Pons (tissue), 1 donor: ENCODE data around the gene ATAD3A.
"Not testable (repeated sequence)": the region's sequence is repeated elsewhere in the genome, so short reads cannot be mapped to it uniquely, and the experiment has no call there.

Experiments used
- DNase-seq: peaks from one replicate; pipeline ENCODE4 v3.0.0-alpha.2; 2016; ENCODE audit warnings: low spot score

ATAD3A gene

DNA sequence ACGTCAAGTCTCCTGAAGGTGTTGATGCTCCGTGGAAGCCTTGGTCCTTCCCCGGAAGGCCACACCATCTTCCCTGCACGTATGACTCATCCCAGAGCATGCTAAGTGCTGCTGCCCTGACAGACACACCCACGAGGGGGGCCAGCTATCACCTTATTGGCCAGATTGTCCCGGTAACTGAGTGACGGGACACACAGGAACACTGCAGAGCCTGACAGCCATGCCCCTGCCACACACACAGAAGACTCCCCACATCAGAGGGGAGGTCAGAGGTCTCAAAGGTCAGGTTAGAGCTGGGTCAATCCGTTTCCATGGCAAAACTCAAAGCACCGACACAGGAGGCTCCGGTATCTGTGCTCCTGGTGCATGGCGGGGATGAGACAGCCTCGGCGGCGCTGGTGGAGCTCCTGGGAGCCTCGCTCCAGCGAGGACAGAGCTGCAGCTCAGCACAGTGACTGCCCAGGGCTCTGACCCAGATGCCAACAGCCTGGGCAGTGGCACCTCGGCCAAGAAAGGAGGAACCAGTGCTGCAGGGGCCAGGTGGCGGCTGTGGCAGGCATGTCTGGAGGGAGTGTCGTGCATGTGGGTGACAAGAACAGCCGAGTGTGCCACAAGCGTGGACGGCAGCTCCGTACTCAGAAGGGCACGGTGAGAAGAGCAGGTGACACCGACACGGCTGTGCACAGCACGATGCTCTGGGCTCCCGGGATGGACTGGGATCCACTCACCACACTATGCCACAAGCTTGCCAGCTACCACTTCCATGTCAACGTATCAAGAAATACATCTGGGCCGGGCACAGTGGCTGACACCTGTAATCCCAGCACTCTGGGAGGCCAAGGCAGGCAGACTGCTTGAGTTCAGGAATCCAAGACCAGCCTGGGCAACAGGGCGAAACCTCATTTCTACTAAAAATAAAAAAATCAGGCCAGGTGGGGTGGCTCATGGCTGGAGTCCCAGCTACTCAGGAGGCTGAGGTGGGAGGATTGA is 43.3 kb downstream of the ATAD3A start:
- DNase-seq, result no peak

- no peak for DNase-seq
Measured at GRCh38 chr1:1556505-1556904, 44.5 kb downstream of the ATAD3A start.

DNA sequence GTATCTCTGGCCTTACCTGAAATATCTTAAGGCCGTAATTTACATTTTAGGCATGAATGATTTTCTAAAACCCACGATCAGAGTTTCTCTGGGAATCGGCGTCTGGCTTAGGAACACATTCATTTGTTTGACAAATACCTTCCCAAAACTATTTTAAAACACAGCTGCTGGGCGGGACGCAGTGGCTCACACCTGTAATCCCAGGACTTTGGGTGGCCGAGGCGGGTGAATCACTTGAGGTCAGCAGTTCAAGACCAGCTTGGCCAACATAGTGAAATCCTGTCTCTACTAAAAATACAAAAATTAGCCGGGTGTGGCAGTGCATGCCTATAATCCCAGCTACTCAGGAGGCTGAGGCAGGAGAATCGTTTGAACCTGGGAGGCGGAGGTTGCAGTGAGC is 45.0 kb downstream of the ATAD3A start:
- DNase-seq, result not testable (repeated sequence)

DNA sequence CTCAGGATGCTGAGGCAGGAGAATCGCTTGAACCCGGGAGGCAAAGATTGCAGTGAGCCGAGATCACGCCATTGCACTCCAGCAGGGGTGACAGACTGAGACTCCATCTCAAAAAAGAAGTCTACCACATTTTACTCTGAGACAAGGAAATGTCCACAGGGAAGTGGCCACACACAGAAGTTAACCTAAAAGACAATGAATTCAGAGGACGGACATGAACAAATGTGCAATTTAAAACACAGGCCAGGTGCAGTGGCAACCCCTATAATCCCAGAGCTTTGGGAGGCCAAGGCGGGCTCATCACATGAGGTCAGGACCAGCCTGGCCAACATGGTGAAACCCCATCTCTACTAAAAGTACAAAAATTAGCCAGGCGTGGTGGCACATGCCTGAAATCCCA is 45.7 kb downstream of the ATAD3A start:
- not testable (repeated sequence) for DNase-seq

GRCh38 chr1:1558591-1558990 is 46.6 kb downstream of the ATAD3A start:
- no peak for DNase-seq

- no peak for DNase-seq
Measured at GRCh38 chr1:1559066-1559465, 47.1 kb downstream of the ATAD3A start.

GRCh38 chr1:1560178-1560577 is 48.2 kb downstream of the ATAD3A start:
- no peak for DNase-seq

- DNase-seq, result no peak
Measured at GRCh38 chr1:1561801-1562470, 50.0 kb downstream of the ATAD3A start.

GRCh38 chr1:1562556-1563195 is 50.7 kb downstream of the ATAD3A start:
- DNase-seq, result no peak

DNA sequence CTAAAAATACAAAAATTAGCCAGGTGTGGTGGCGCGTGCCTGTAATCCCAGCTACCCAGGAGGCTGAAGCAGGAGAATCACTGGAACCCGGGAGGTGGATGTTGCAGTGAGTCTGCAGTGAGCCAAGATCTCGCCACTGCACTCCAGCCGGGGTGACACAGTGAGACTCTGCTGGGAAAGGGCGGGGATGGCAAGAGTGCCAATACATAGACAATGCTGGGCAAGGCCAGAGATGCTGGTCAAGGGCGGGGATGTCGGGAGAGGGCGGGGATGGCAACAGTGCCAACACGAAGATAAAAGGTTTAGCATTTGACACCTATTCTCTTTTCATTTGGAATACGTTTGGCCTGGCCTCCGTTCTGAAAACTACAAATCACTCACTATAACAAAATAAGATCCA is 51.7 kb downstream of the ATAD3A start:
- DNase-seq, result no peak

DNA sequence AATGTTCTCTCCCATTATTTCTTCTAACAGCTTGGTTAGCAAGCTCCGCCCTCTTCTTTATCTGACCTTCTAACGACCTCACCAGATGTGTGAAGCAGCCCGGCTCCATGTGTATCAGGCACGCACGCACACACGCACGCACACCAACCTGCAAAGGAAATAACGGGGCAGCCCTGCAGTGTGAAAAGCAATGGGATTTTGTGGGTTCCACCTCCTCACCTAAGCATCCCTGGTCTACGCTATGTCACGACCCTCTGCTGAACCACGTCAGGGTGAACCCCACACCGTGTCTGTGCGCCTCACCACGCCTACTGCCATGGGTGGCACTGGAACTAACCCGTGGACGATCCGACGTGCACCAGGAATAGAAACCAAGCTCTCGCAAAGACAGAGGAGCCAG is 52.3 kb downstream of the ATAD3A start:
- no peak for DNase-seq

GRCh38 chr1:1565340-1565739 is 53.4 kb downstream of the ATAD3A start:
- DNase-seq, result no peak

DNA sequence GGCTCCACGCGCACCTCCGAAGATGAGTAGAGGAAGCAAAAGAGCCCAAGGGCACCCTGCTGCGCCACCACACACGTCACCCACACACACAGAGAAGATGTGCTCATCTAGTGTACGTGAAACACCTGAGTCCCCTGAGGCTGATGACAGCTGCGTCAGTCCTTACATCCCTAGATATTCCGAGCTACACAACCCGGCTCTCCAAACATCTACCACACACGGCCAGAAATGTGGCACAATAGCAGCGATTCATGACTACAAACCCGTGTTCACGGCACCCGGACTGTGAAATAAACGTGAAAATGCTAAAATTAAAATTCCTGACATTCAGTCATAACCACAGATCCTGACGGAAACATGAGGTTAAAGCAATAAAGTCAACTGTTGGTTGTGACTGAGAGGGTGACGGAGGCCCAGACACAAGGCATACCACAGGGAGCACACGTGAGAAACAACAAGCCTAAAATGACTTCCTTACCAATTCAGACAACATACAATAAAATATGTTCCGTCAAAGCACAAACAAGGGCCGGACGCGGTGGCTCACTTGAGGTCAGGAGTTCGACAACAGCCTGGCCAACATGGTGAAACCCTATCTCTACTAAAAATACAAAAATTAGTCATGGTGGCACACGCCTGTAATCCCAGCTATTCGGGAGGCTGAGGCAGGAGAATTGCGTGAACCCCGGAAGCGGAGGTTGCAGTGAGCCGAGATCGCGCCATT is 55.4 kb downstream of the ATAD3A start:
- no peak for DNase-seq

- DNase-seq, result peak; percentile 46
Measured at GRCh38 chr1:1567891-1568291, 55.9 kb downstream of the ATAD3A start.

DNA sequence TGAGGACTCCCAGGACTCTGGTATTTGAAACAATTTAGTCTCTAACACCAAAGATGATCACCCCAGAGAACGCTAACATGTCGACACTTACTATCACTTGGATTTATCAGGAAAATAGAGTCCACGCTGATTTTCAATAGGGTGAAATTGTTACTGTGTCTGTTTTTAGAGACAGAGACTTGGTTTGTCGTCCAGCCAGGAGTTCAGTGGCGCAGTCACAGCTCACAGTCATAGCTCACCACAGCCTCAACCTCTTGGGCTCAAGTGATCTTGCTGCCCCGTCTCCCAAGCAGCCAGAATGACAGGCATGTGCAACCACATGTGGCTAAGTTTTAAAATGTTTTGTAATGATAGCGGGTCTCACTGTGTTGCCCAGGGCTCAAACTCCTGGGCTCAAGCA is 57.4 kb downstream of the ATAD3A start:
- no peak for DNase-seq

DNA sequence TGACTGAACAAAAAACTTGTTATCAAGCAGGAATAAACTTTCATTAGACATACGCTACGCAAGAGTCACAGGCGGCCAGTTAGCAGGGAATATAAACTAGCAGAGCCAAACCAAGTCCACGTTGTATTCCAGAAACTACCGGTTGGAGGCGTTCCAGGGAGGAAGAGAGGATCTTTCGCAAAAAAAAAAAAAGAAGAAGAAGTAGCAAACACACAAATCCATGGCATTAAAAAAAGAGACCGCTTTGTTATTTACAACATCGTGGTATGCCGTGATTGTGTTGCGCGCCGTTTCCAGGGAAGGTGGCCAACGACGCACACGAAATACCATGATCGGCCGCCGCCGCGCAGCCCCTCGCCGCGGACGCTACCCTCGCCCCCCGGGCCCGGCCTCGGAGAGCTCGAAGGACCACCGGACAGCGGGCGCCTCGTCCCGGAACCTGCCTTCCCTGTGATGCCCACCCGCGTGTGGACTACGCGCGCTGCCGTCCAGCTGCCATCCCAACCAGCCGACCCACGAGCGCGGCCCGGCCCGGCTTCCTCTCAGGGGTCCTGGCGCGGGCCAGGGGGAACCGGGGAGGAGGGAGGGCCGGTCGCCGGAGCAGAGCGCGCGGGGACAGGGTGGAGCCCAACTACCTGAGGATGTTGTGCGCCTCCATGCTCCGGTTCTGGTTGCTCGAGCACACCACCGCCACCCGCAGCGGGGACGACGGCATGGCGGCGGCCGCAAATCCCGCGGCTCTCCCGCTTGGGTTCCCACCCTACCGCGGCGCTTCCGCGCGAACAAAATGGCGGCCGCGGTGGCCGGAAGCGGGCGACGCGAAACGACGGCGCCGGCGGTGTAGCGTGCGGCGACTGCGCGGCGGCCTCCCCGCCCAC is 62.1 kb downstream of the ATAD3A start:
- peak; percentile 39 for DNase-seq

DNA sequence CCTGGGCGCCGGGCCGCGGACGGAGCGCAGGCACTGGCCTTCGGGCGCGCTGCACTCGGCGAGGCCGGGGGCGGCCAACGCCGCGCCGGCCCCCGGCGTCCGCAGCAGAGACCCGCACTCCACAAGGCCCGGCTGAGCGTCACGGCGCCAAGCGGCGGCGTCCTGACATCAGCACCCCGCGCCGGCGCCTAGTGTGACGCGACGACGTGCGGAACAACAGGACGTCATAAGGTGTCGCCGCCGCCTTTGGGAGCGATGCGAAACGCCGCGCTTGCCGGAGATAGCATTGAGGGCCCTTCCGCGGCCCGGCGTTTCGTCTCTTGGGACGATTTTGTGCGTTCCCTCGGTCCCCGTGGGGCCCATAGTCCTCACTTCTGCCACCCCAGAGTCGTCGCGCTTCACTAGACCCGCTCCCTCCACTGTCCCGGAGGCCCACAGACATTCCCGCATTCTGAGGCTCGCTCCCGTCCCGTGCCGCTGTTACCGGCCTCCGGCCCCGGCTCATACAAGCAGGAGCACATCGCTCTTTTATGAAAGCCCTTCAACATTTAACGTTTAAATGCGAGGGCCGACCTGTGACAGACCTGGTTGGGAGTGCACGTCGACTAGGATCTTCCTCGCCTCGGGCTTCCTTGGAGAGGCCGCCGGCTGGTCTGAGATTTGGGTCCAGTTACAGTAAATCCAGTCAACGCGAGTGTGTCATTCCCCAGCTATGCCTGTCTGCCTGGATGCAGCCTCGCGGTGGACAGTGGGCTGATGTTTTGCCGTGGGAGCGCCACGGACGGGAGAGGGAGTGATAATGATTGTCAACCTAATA is 63.0 kb downstream of the ATAD3A start, which contains the start of gene SSU72:
Gene SSU72 (minus strand): TSS at position 143 of the 817 bp plus-strand sequence. CDS start 306 bp downstream, outside the sequence.
- peak; percentile 83 for DNase-seq

DNA sequence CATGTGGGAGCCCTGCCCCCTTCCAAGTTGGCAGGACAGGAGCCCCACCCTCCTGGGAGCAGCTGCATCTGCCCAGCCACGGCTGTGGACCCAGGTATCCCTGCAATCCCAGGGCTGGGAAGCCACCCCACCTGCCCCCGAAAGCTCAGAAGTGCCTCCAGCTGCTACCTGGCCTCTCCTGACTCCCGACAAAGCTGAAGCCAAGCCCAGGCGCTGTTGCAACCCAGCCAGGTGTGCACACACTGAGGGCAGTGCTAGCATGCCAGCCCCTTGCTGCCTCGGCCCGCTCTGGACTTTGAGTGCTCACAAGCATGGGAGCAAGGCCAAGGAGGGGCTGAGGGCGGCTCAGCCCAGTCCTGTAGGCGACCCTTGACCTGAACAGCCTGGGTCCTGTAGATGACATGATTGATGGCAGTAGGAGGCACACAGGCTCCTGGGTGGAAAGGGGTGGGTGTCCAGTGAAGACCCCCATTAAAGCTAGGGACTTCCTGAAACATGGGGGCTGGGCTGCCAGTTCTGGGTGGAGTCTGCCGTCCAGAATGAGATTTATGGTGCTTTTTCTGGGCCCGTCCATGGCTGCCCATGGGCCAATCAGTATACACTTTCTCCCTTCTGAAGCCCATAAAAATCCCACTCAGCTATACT is 65.5 kb downstream of the ATAD3A start:
- no peak for DNase-seq

DNA sequence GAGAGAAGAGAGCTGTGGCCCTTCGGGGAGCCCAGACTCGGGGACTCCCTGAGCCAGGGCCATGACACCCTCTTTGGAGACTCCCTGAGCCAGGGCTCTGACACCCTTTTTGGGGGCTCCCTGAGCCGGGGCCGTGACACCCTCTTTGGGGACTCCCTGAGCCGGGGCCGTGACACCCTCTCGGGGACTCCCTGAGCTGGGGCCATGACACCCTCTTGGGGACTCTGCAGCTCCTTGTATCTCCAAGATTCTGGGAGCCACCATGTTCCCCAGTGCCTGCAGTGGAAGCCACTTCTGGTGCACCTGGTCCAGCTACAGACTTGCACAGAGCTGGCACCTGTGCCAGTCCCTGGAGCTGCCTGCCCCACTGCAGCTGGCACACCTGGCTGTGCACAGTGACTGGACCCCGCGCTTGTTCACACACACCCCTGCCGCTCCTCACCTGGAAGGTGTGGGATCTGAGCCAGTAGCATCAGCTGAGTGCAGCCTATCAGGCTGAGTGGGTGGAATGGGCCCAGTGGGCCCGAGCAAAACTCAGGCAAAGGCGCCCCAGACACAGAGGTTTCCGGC is 66.5 kb downstream of the ATAD3A start:
- no peak for DNase-seq
